Colonic mucosa (tissue), 4 donors: Measurements from ENCODE around the gene NIT1. TPM values are rescaled to one million over a fixed set of nuclear protein-coding genes. Genes with fewer than 3 reads are reported as not detected.

Source experiments
- DNase-seq: peaks from one replicate; pipeline ENCODE4 v3.0.0-alpha.2; 2020
- H3K27ac ChIP-seq: fragments of 200-600 bp; one replicate; pipeline ENCODE4 v1.8.0; 2021
- H3K27me3 ChIP-seq: fragments of 200-600 bp; one replicate; pipeline ENCODE4 v1.8.0; 2021
- H3K36me3 ChIP-seq: fragments of 200-600 bp; one replicate; pipeline ENCODE4 v1.8.0; 2021
- H3K4me1 ChIP-seq: fragments of 200-600 bp; one replicate; pipeline ENCODE4 v1.8.0; 2021; ENCODE audit warnings: mild to moderate bottlenecking
- H3K4me3 ChIP-seq: fragments of 200-600 bp; one replicate; pipeline ENCODE4 v1.8.0; 2021
- H3K9ac ChIP-seq, 2 donors: one replicate each; pipeline ENCODE4 v1.7.0; 2013; ENCODE audit warnings: control low read depth in 2 of 2, low read depth in 2 of 2, low read length in 2 of 2
- H3K9me3 ChIP-seq: fragments of 200-600 bp; one replicate; pipeline ENCODE4 v1.8.0; 2021
- intact Hi-C: fragments of 100-400 bp; cut with DNase I; formaldehyde crosslinking; loops from one replicate; pipeline ENCODE4 v1.14.1; 2022
- total RNA-seq, 2 donors: library from RNA; stranded (reverse); fragmentation: NEBNext Ultra II Directional in 1 of 2; extraction: Animal tissue kit (Norgen Biotek cat#: 25700) in 1 of 2; gene quantifications; one replicate each; pipeline ENCODE4 v1.2.1, GENCODE V29; 2021
- TF ChIP-seq, protein P1 (sequence below): fragments of 200-600 bp; IDR thresholded peaks from one replicate; pipeline ENCODE4 v1.8.0; 2022; ENCODE audit warnings: antibody characterized with exemption, mild to moderate bottlenecking
- donor health status: healthy.
- donor health status: DM: no; HTN: no; CAD: no.
- donor health status: DM: no; HTN: no; CAD: no.

NIT1 gene
- total RNA-seq, 2 donors from 2014 or later = 58.8 to 84.4 TPM

DNA sequence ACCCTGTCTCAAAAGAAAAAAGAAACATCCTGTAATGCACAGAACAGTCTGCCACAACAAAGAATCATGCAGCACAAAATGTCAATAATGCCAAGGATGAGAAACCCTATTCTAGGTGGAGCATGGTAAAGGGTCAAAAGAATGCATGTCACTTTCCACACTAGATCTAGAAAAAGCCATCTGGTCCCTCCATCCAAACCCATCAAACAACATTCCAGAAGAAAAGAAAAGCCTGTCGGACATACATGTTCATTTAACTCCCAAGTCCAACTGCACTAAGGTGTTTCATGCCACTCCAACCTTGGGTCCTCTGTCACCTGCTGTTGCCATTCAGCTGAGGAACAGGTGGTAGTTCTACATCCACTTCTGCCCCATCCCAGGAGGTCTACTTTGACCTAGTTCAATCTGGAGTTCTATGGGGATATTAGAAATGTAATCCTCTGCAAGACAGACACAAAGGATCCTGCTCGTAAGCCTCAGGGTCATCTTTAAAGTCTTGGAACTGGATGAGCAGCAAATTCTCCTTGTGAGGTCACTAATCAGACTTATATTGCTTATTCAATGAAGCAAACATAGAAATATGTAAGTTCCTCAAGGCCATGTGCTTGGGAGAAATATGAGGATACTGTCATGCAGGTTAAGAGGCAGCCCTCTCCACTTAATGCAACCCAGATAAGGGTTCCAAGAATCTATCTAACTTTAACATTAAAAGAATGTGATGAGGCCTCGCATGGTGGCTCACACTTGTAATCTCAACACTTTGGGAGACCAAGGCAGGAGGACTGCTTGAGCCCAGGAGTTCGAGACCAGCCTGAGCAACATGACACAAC, 10.9 kb downstream of the NIT1 start:
- Histone ChIP-seq H3K27ac (no peak overlapping the region), H3K4me1 (peaks cover 1% of the 10 kb centered on the region), H3K4me3 (no peak overlapping the region), H3K36me3 (no peaks in the 10 kb centered on the region), H3K27me3 (no peaks in the 10 kb centered on the region), H3K9ac (no peak overlapping the region), H3K9me3 (no peaks in the 10 kb centered on the region)
- no peak for DNase-seq
- TF ChIP-seq, protein P1, sequence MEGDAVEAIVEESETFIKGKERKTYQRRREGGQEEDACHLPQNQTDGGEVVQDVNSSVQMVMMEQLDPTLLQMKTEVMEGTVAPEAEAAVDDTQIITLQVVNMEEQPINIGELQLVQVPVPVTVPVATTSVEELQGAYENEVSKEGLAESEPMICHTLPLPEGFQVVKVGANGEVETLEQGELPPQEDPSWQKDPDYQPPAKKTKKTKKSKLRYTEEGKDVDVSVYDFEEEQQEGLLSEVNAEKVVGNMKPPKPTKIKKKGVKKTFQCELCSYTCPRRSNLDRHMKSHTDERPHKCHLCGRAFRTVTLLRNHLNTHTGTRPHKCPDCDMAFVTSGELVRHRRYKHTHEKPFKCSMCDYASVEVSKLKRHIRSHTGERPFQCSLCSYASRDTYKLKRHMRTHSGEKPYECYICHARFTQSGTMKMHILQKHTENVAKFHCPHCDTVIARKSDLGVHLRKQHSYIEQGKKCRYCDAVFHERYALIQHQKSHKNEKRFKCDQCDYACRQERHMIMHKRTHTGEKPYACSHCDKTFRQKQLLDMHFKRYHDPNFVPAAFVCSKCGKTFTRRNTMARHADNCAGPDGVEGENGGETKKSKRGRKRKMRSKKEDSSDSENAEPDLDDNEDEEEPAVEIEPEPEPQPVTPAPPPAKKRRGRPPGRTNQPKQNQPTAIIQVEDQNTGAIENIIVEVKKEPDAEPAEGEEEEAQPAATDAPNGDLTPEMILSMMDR = no peak
- intact Hi-C loops = no loop called here

DNA sequence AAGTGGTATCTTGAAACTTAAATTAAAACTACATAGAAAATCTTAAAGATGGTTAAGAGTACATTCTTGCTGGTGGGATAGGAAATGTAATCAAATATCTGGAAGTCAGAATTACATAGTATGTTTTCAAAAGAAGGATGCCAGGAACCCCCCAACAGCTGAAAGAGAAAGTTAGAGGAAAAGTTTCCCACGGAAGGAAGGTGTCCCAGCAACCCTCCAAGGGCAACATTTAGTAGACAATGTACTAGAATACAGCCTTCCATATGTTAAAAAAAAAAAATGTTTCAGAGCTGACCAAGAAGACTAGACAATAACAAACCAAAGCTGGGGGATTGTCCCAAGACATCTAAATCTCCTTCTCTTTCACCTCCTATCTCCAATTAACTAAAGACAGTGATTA, 12.4 kb downstream of the NIT1 start:
- intact Hi-C loops = no loop called here
- peaks cover 8% of the 10 kb centered on the region for H3K4me1 ChIP-seq
- TF ChIP-seq, protein P1 = no peak
- no peaks in the 10 kb centered on the region for H3K36me3 ChIP-seq
- no peaks in the 10 kb centered on the region for H3K9me3 ChIP-seq
- H3K27ac ChIP-seq = no peak overlapping the region
- H3K9ac ChIP-seq = no peak overlapping the region
- H3K27me3 ChIP-seq = no peaks in the 10 kb centered on the region
- no peak for DNase-seq
- no peak overlapping the region for H3K4me3 ChIP-seq

DNA sequence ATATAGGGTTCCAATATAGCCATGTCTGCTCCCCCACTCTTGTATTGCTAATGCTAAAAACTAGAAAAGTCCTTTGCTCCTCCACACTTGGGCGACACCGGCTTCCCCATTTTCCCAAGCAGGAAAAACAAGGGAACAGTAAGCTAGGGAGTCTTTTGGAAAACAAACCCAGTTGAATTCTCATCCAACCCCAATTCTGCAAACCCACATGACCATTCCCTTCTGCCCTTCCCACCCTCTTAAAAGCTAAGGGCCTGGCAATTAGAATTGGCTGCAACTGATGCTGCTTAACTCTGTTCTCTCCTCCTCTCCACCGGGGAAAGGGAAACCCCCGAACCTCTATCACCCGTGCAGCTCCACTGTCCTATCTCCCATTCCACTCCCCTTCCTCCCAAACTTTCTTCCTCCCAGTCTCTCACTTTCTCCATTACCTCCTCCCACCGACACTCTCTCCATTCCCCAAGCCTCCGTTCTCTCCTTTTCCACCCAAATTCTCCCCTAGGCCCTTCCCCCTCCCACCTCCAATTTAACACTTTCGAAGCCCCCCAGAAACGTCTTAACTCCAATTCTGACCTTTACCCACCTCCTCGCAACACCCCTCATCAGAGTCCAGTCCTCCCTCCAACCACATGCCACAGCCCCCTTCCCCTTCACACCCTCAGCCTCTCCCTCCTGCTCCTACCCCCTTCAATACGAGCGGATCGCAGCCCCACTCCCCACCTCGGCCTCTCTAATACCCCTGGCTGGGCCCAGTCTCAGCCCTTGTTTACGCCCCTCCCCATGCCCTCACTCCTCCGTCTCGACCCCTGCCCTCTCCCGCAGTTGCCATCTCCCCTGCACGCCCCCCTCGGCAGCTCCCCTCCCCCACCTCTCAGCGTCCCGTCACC, 13.9 kb downstream of the NIT1 start:
- Histone ChIP-seq H3K4me3 (peak overlapping the region; percentile 50), H3K4me1 (peaks cover 8% of the 10 kb centered on the region), H3K36me3 (no peaks in the 10 kb centered on the region), H3K27me3 (no peaks in the 10 kb centered on the region), H3K9ac (peak overlapping the region; percentile 96 to 97), H3K27ac (peak overlapping the region; percentile 96), H3K9me3 (no peaks in the 10 kb centered on the region)
- intact Hi-C loops = no loop called here
- TF ChIP-seq, protein P1 = no peak
- peak; percentile 34 for DNase-seq

DNA sequence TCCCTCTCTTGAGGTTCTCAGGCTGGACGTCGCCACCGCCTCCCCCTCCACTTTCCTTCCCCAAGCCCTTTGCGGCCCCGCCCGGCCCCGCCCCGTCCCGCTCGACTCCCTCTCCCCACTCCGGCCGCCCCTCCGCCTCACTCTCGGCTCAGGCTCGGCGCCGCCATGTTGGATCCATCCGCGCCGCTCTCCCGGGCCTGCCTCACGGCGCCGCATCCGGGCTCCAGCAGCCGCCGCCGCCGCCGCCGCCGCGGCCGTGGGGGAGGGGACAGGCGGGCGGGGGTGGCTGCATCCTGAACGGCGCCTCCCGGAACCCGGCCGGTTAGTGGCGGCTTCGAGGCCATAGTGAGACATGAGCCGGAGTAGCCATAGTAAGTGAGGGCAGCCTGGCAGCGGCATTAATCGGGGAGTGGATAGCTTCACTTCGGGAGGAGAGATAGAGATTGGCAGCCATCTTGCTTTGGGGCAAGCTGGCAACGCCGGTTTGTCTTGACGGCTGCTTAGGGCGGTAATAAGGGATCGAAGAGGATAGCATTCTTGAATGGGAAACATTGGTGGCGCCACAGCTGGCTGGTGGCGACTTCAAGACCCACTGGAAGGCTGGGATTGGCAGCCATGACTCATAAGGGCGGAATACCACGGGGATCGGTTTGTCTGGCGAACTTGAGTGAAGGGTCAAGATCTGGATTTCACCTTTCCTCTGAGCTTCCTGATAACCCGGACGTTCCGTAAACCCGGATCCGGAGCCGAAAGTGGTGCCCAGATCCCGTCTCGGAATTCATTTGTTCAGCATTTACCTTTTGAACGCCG, 14.7 kb downstream of the NIT1 start, which contains the start of gene DEDD:
DEDD (minus strand) TSS at position 258 of the 810 bp plus-strand sequence. CDS start 8,205 bp downstream, outside the sequence.
- intact Hi-C loops = no loop called here
- H3K9me3 ChIP-seq = no peaks in the 10 kb centered on the region
- peak; percentile 87 for DNase-seq
- TF ChIP-seq, protein P1 = no peak
- H3K9ac ChIP-seq = peak within 1 kb of the TSS; percentile 96 to 97
- no peaks in the 10 kb centered on the region for H3K27me3 ChIP-seq
- H3K4me3 ChIP-seq = peak within 1 kb of the TSS; percentile 50
- peaks cover 8% of the 10 kb centered on the region for H3K4me1 ChIP-seq
- H3K36me3 ChIP-seq = no peaks in the 10 kb centered on the region
- H3K27ac ChIP-seq = peak within 1 kb of the TSS; percentile 96
